Memory B cell (primary cell): ENCODE measurements around the gene NCKAP5.
A peak's percentile ranks its signal among the peaks of the same experiment; 100 is the strongest.
"Not testable (repeated sequence)": the region's sequence is repeated elsewhere in the genome, so short reads cannot be mapped to it uniquely, and the experiment has no call there.

Experiments used
- ATAC-seq: fragments of 150-1000 bp; cut with Tn5 transposase; 2 replicates; pipeline ENCODE4 v1.10.0; 2021; ENCODE audit warnings: low read depth, mild to moderate bottlenecking, moderate library complexity
- DNase-seq, 2 donors: peaks; one replicate each; pipeline ENCODE4 v3.0.0; 2022; ENCODE audit warnings: low spot score in 2 of 2
- H3K27ac Mint-ChIP-seq: one replicate; pipeline ENCODE4 v1.8.0; 2022; ENCODE audit warnings: mild to moderate bottlenecking, moderate library complexity, mixed read lengths
- H3K27me3 Mint-ChIP-seq: one replicate; pipeline ENCODE4 v1.8.0; 2022; ENCODE audit warnings: mixed read lengths
- H3K36me3 Mint-ChIP-seq: one replicate; pipeline ENCODE4 v1.8.0; 2022; ENCODE audit warnings: mild to moderate bottlenecking, mixed read lengths
- H3K4me1 Mint-ChIP-seq: one replicate; pipeline ENCODE4 v1.8.0; 2022; ENCODE audit warnings: mixed read lengths
- H3K4me3 Mint-ChIP-seq: one replicate; pipeline ENCODE4 v1.8.0; 2022; ENCODE audit warnings: mild to moderate bottlenecking, moderate library complexity, mixed read lengths
- H3K9me3 Mint-ChIP-seq: one replicate; pipeline ENCODE4 v1.8.0; 2022; ENCODE audit warnings: mixed read lengths

The NCKAP5 gene

GRCh38 chr2:133247631-133248030, 320.6 kb downstream of the NCKAP5 start:
- Mint-ChIP-seq H3K4me1 (peaks cover 25% of the 10 kb centered on the region), H3K4me3 (no peak overlapping the region), H3K27me3 (no peaks in the 10 kb centered on the region), H3K36me3 (no peaks in the 10 kb centered on the region), H3K27ac (no peak overlapping the region), H3K9me3 (no peaks in the 10 kb centered on the region)
- ATAC-seq, result peak; percentile 97
- peak in 1 of 2 donors; percentile 37 for DNase-seq

- DNase-seq (no peak), ATAC-seq (no peak)
- no peaks in the 10 kb centered on the region for H3K27me3 Mint-ChIP-seq
- peaks cover 10% of the 10 kb centered on the region for H3K4me1 Mint-ChIP-seq
- no peaks in the 10 kb centered on the region for H3K36me3 Mint-ChIP-seq
- H3K4me3 Mint-ChIP-seq, result no peak overlapping the region
- H3K27ac Mint-ChIP-seq, result no peak overlapping the region
- no peaks in the 10 kb centered on the region for H3K9me3 Mint-ChIP-seq
These were observed 327.1 kb downstream of the NCKAP5 start for GRCh38 chr2:133241224-133241571.

- H3K4me3 Mint-ChIP-seq, result no peak overlapping the region
- no peaks in the 10 kb centered on the region for H3K9me3 Mint-ChIP-seq
- no peak overlapping the region for H3K27ac Mint-ChIP-seq
- H3K36me3 Mint-ChIP-seq, result no peaks in the 10 kb centered on the region
- H3K4me1 Mint-ChIP-seq, result peaks cover 7% of the 10 kb centered on the region
- H3K27me3 Mint-ChIP-seq, result no peaks in the 10 kb centered on the region
- ATAC-seq (no peak), DNase-seq (no peak)
These were observed 327.6 kb downstream of the NCKAP5 start for GRCh38 chr2:133240491-133241223.

- peaks cover 4% of the 10 kb centered on the region for H3K4me1 Mint-ChIP-seq
- H3K27me3 Mint-ChIP-seq, result peaks cover 2% of the 10 kb centered on the region
These were observed 332.3 kb downstream of the NCKAP5 start for GRCh38 chr2:133235968-133236367.

GRCh38 chr2:133232556-133232955, 335.7 kb downstream of the NCKAP5 start:
- Mint-ChIP-seq H3K36me3 (no peaks in the 10 kb centered on the region), H3K27me3 (peaks cover 2% of the 10 kb centered on the region), H3K9me3 (no peaks in the 10 kb centered on the region), H3K4me3 (no peak overlapping the region), H3K27ac (no peak overlapping the region), H3K4me1 (peaks cover 2% of the 10 kb centered on the region)
- ATAC-seq (no peak), DNase-seq (no peak)

More at GRCh38 chr2:133235968-133236367, 332.3 kb downstream of the NCKAP5 start:
- Mint-ChIP-seq H3K4me3 (no peak overlapping the region), H3K9me3 (no peaks in the 10 kb centered on the region), H3K27ac (no peak overlapping the region), H3K36me3 (no peaks in the 10 kb centered on the region)
- no peak for ATAC-seq
- no peak for DNase-seq

DNA sequence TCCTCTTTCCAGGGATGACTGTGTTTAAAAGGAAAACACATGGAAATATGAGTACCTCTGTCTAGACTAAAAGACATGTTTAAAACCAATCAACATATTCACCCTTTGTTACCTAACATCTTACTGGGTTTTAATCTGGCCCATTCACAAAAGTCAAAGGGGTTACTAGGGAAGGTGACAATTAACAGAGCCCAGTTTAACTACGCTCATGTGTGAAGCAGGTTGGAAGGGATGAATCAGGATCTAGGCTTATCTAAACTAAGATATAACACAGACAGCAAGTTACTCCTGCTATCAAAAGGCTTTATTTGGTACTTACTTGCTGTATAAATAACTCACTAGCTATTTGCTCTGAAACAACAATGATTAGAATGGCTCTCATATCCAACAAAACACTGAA, 337.0 kb downstream of the NCKAP5 start:
- no peaks in the 10 kb centered on the region for H3K36me3 Mint-ChIP-seq
- H3K9me3 Mint-ChIP-seq, result no peaks in the 10 kb centered on the region
- no peak overlapping the region for H3K27ac Mint-ChIP-seq
- H3K4me3 Mint-ChIP-seq, result no peak overlapping the region
- no peaks in the 10 kb centered on the region for H3K4me1 Mint-ChIP-seq
- ATAC-seq, result no peak
- peaks cover 4% of the 10 kb centered on the region for H3K27me3 Mint-ChIP-seq
- DNase-seq, result no peak

GRCh38 chr2:133229974-133230373, 338.3 kb downstream of the NCKAP5 start:
- DNase-seq, result no peak
- H3K27ac Mint-ChIP-seq, result no peak overlapping the region
- no peak overlapping the region for H3K4me3 Mint-ChIP-seq
- H3K9me3 Mint-ChIP-seq, result no peaks in the 10 kb centered on the region
- H3K4me1 Mint-ChIP-seq, result no peaks in the 10 kb centered on the region
- H3K36me3 Mint-ChIP-seq, result no peaks in the 10 kb centered on the region
- ATAC-seq, result no peak
- H3K27me3 Mint-ChIP-seq, result peaks cover 7% of the 10 kb centered on the region

GRCh38 chr2:133223226-133223625, 345.0 kb downstream of the NCKAP5 start:
- Mint-ChIP-seq H3K4me1 (no peaks in the 10 kb centered on the region), H3K9me3 (no peaks in the 10 kb centered on the region), H3K27ac (no peak overlapping the region), H3K4me3 (no peak overlapping the region), H3K27me3 (peaks cover 5% of the 10 kb centered on the region), H3K36me3 (no peaks in the 10 kb centered on the region)
- ATAC-seq (no peak), DNase-seq (no peak)

DNA sequence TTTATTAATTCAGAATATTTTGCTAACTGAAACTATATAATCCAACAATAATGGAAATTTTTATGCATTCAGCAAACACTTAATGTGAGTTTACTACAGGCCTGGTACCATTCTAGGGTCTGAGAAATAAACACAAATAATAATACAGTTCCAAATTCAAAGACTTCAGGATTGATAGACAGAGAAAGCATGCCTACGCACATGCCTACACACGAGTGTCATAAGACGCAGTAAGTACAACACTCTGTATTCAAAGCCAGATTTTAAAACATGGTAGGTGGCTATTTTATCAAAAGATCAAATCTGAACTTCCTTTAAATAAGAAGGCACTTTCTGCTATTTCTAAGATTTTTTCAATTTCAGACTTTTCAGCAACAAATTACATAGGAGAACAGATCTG, 346.9 kb downstream of the NCKAP5 start:
- peaks cover 4% of the 10 kb centered on the region for H3K27me3 Mint-ChIP-seq
- no peaks in the 10 kb centered on the region for H3K9me3 Mint-ChIP-seq
- H3K4me3 Mint-ChIP-seq, result no peak overlapping the region
- no peak for ATAC-seq
- H3K27ac Mint-ChIP-seq, result no peak overlapping the region
- no peaks in the 10 kb centered on the region for H3K36me3 Mint-ChIP-seq
- no peak for DNase-seq
- no peaks in the 10 kb centered on the region for H3K4me1 Mint-ChIP-seq

DNA sequence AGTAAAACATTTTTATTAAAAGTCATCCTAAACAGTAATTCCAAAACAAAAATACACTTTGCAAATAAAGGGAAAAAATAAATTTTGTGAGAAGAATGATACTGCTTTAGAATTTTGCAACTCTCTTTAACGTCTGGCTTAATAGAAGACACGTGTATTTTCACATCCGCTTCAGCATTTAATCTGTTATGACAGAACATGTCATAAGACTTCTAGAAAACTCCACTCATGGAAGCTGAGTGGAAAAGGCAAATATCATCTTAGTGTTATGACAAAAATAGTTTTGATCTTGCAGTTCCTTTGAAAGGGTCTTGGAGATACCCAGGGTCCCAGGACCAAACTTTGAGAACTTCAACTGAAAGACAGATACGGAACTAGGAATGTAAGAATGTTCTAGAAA, 350.1 kb downstream of the NCKAP5 start:
- DNase-seq, result no peak
- H3K4me1 Mint-ChIP-seq, result no peaks in the 10 kb centered on the region
- no peak for ATAC-seq
- H3K4me3 Mint-ChIP-seq, result no peak overlapping the region
- H3K27me3 Mint-ChIP-seq, result peaks cover 2% of the 10 kb centered on the region
- no peak overlapping the region for H3K27ac Mint-ChIP-seq
- H3K9me3 Mint-ChIP-seq, result peaks cover 3% of the 10 kb centered on the region
- peaks cover 2% of the 10 kb centered on the region for H3K36me3 Mint-ChIP-seq

DNA sequence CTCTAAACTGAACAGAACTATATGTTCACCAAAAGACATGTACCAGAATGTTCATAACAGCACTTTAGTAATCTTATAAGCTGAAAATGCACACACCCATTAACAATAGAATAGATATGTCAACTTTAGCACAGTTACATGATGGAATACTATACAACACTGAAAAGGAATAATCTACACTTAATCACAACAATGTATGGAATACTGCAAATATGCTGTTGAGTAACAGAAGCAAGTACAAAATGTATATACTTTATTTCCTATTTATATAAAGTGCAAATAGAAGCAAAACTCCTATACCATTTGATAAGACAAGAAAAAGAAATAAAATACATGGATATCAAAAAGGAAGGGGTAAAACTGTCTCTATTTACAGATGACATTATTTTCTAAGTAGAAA, 352.8 kb downstream of the NCKAP5 start:
- Mint-ChIP-seq H3K27ac (no peak overlapping the region), H3K4me3 (no peak overlapping the region), H3K9me3 (peaks cover 3% of the 10 kb centered on the region), H3K36me3 (peaks cover 2% of the 10 kb centered on the region), H3K4me1 (no peaks in the 10 kb centered on the region), H3K27me3 (peaks cover 3% of the 10 kb centered on the region)
- ATAC-seq, result no peak
- no peak for DNase-seq

DNA sequence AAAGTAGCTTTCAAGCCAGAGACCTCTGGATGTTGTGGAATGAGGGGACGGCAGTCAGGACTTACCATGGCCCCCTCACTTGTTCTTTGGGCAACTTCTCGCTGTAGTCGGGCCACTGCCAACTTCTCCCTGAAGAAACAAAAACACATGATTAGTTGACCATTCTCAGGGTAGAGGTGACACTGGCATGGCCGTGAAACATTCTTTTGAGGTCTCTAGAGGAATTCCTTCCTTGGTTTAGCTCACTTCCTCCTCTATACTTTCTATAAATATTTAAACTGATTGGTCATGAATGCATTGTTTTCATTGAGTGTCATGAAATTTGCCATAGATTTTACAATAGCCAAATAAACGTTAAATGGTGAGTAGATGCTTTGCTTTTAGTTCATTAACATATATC, 354.6 kb downstream of the NCKAP5 start:
- H3K27ac Mint-ChIP-seq, result no peak overlapping the region
- H3K4me3 Mint-ChIP-seq, result no peak overlapping the region
- H3K27me3 Mint-ChIP-seq, result peaks cover 3% of the 10 kb centered on the region
- no peak for ATAC-seq
- peaks cover 2% of the 10 kb centered on the region for H3K36me3 Mint-ChIP-seq
- no peaks in the 10 kb centered on the region for H3K4me1 Mint-ChIP-seq
- DNase-seq, result no peak
- H3K9me3 Mint-ChIP-seq, result peaks cover 3% of the 10 kb centered on the region

GRCh38 chr2:133209325-133209724, 358.9 kb downstream of the NCKAP5 start:
- Mint-ChIP-seq H3K4me1 (no peaks in the 10 kb centered on the region), H3K27me3 (peaks cover 2% of the 10 kb centered on the region), H3K36me3 (peaks cover 3% of the 10 kb centered on the region), H3K4me3 (no peak overlapping the region), H3K27ac (no peak overlapping the region), H3K9me3 (peaks cover 6% of the 10 kb centered on the region)
- DNase-seq (no peak), ATAC-seq (no peak)

DNA sequence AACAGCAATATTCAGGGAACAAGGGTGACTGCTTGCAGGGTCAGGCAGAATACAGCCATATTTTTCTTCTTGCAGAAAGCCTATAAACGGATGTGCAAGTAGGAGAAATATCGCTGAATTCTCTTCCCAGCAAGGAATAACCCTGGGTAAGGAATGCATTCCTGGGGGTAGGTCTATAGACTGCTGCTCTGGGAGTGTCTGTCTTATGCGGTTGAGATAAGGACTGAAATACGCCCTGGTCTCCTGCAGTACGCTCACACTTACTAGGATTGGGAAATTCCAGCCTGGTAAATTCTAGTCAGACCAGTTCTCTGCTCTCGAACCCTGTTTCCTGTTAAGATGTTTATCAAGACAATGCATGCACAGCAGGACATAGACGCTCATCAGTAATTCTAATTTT, 361.6 kb downstream of the NCKAP5 start:
- peaks cover 14% of the 10 kb centered on the region for H3K9me3 Mint-ChIP-seq
- not testable (repeated sequence) for H3K27me3 Mint-ChIP-seq, H3K4me3 Mint-ChIP-seq, H3K27ac Mint-ChIP-seq, H3K4me1 Mint-ChIP-seq, ATAC-seq, H3K36me3 Mint-ChIP-seq, DNase-seq

- Mint-ChIP-seq H3K36me3 (peaks cover 3% of the 10 kb centered on the region), H3K27me3 (no peaks in the 10 kb centered on the region), H3K9me3 (peaks cover 18% of the 10 kb centered on the region), H3K4me1 (no peaks in the 10 kb centered on the region), H3K4me3 (no peak overlapping the region), H3K27ac (no peak overlapping the region)
- DNase-seq (no peak), ATAC-seq (no peak)
These were observed 363.8 kb downstream of the NCKAP5 start for GRCh38 chr2:133204421-133204820.
